MCF 10A (cell line): ENCODE data around the gene PGAM4. TPM values are rescaled to one million over a fixed set of nuclear protein-coding genes. Genes with fewer than 3 reads are reported as not detected.
A peak's percentile ranks its signal among the peaks of the same experiment; 100 is the strongest.

Source experiments
- Bru-seq: library from RNA; stranded (reverse); fragments of 400-500 nt; gene quantifications from one replicate; lab custom pipeline; 2021; lab: Mats Ljungman, UMichigan
- BruChase-seq, 2 experiments: library from RNA; stranded (reverse); fragments of 400-500 nt; gene quantifications; one replicate each; lab custom pipeline; 2021; lab: Mats Ljungman, UMichigan
- BruUV-seq: library from RNA; stranded (reverse); fragments of 400-500 nt; replicated peaks from 2 replicates; lab custom pipeline; 2021; lab: Mats Ljungman, UMichigan
- CTCF ChIA-PET: fragments of 300-600 bp; sonication (Branson Sonifier 250); formaldehyde crosslinking; extraction: SDS; loops from one replicate; lab custom pipeline; 2021; ENCODE audit warnings: antibody characterized with exemption, inconsistent platforms; lab: Yijun Ruan, JAX
- POLR2A ChIA-PET: fragments of 300-600, 350-650 bp; sonication (Branson Sonifier 250); formaldehyde crosslinking; extraction: SDS; loops from one replicate; lab custom pipeline; 2020; ENCODE audit warnings: antibody characterized with exemption, inconsistent platforms; lab: Yijun Ruan, JAX
- DNase-seq: peaks from one replicate; pipeline ENCODE4 v3.0.0-alpha.2; 2018; ENCODE audit not compliant: unreplicated experiment
- H3K27ac Mint-ChIP-seq: one replicate; pipeline ENCODE4 v1.8.0; 2022; ENCODE audit warnings: mild to moderate bottlenecking, low read depth, mixed read lengths; ENCODE audit not compliant: unreplicated experiment
- H3K27me3 Mint-ChIP-seq: one replicate; pipeline ENCODE4 v1.8.0; 2022; ENCODE audit warnings: mixed read lengths; ENCODE audit not compliant: insufficient read depth, unreplicated experiment
- H3K36me3 Mint-ChIP-seq: one replicate; pipeline ENCODE4 v1.8.0; 2022; ENCODE audit warnings: mild to moderate bottlenecking, moderate library complexity, mixed read lengths; ENCODE audit not compliant: insufficient read depth, unreplicated experiment
- H3K4me1 Mint-ChIP-seq: one replicate; pipeline ENCODE4 v1.8.0; 2022; ENCODE audit warnings: mixed read lengths; ENCODE audit not compliant: insufficient read depth, unreplicated experiment
- H3K4me3 Mint-ChIP-seq: one replicate; pipeline ENCODE4 v1.8.0; 2022; ENCODE audit warnings: mild to moderate bottlenecking, moderate library complexity, mixed read lengths; ENCODE audit not compliant: unreplicated experiment
- H3K9me3 Mint-ChIP-seq: one replicate; pipeline ENCODE4 v1.8.0; 2022; ENCODE audit warnings: mixed read lengths; ENCODE audit not compliant: unreplicated experiment
- CTCF ChIP-seq: fragments of 200-600 bp; IDR thresholded peaks from one replicate; pipeline ENCODE4 v1.8.0; 2022; ENCODE audit warnings: antibody characterized with exemption, mild to moderate bottlenecking; ENCODE audit not compliant: unreplicated experiment
- intact Hi-C: fragments of 100-400 bp; cut with micrococcal nuclease; formaldehyde crosslinking; loops from 2 replicates; pipeline ENCODE4 v1.14.1; 2022
- long read RNA-seq: library from polyadenylated mRNA; stranded (forward); transcript quantifications from one replicate; pipeline ENCODE4 v2.0.0, GENCODE V29; 2022
- total RNA-seq: library from RNA; stranded (reverse); gene quantifications from 2 replicates; pipeline ENCODE4 v1.2.3, GENCODE V29; 2022

The PGAM4 gene
- total RNA-seq (not detected in 2 replicates), Bru-seq, nascent RNA (percentile 26 among the genes with signal in this experiment), BruChase-seq, experiment 1, labeled RNA remaining after a 6-hour chase (not detected), BruChase-seq, experiment 2, labeled RNA remaining after a 2-hour chase (not detected)
- long read RNA-seq, result 0 reads

DNA sequence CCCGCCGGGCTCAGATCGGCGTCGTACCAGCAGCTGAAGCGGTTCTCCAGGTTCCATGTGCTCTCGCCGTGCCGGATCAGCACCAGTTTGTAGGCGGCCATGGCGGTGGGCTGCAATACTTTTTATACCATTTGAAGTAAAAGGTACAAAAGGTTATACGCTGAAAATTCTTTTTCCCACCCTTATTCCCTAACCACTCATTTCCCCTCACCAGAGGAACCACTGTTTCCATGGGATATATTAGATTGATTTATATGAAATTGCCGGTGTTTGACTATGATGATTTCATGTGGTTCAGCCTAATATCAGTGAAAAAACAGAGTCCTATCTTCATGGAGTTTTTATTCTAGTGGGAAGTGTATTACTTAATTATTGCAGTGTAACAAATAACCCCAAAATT, at the start of gene PGAM4:
TSS of gene PGAM4 (minus strand) at position 101 of the 400 bp plus-strand sequence. CDS start at position 101, 0 bp downstream.
- H3K36me3 Mint-ChIP-seq, result no peaks in the 10 kb centered on the region
- no peaks in the 10 kb centered on the region for H3K9me3 Mint-ChIP-seq
- H3K4me1 Mint-ChIP-seq, result no peaks in the 10 kb centered on the region
- DNase-seq, result no peak
- CTCF ChIA-PET, result no interaction called here
- intact Hi-C loops, result no loop called here
- no TSS peak for BruUV-seq
- no peaks in the 10 kb centered on the region for H3K27me3 Mint-ChIP-seq
- POLR2A ChIA-PET, result no interaction called here
- no peak within 1 kb of the TSS for H3K27ac Mint-ChIP-seq
- H3K4me3 Mint-ChIP-seq, result no peak within 1 kb of the TSS
- no peak for TF ChIP-seq CTCF

- peaks cover 11% of the 10 kb centered on the region for H3K27me3 Mint-ChIP-seq
- DNase-seq, result no peak
- CTCF ChIA-PET, result interaction anchor here (0.7 kb wide), 1 partner anchor 58 kb away, joined by 4 read pairs; no protein-coding TSS in a partner anchor
- no peak for TF ChIP-seq CTCF
- no TSS peak for BruUV-seq
- intact Hi-C loops, result no loop called here
- H3K27ac Mint-ChIP-seq, result no peak overlapping the region
- H3K4me1 Mint-ChIP-seq, result no peaks in the 10 kb centered on the region
- no peak overlapping the region for H3K4me3 Mint-ChIP-seq
- POLR2A ChIA-PET, result no interaction called here
- no peaks in the 10 kb centered on the region for H3K36me3 Mint-ChIP-seq
- H3K9me3 Mint-ChIP-seq, result peaks cover 7% of the 10 kb centered on the region
These were observed 42.4 kb upstream of the PGAM4 start for GRCh38 chrX:78011846-78012245.

GRCh38 chrX:77979870-77980269, 10.4 kb upstream of the PGAM4 start:
- CTCF ChIA-PET, result no interaction called here
- no peaks in the 10 kb centered on the region for H3K36me3 Mint-ChIP-seq
- H3K4me3 Mint-ChIP-seq, result no peak overlapping the region
- H3K27ac Mint-ChIP-seq, result no peak overlapping the region
- BruUV-seq, result no TSS peak
- H3K4me1 Mint-ChIP-seq, result no peaks in the 10 kb centered on the region
- H3K9me3 Mint-ChIP-seq, result no peaks in the 10 kb centered on the region
- TF ChIP-seq CTCF, result no peak
- POLR2A ChIA-PET, result no interaction called here
- H3K27me3 Mint-ChIP-seq, result no peaks in the 10 kb centered on the region
- DNase-seq, result no peak
- intact Hi-C loops, result no loop called here

DNA sequence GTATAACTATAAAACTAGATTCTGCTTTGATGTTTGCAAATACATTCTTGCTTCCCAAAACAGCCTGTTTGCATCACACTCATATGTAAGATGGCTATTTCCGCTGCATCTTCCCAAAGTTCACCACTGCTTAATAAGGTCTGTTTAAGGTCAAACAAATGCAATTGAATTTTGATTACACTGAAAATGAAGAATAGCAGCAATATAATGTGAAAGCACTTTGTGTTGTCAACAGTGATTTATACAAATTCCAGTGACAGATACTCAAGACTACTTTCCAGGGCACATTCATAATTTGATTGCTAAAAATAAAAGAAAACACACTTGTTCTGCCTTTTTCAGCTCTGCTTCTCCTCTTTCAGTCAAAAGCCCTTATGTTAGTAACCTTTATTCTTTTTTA, 8.1 kb upstream of the PGAM4 start:
- no peaks in the 10 kb centered on the region for H3K4me1 Mint-ChIP-seq
- H3K4me3 Mint-ChIP-seq, result no peak overlapping the region
- no peaks in the 10 kb centered on the region for H3K9me3 Mint-ChIP-seq
- no peaks in the 10 kb centered on the region for H3K36me3 Mint-ChIP-seq
- H3K27me3 Mint-ChIP-seq, result no peaks in the 10 kb centered on the region
- H3K27ac Mint-ChIP-seq, result no peak overlapping the region
- ChIA-PET CTCF (no interaction called here), POLR2A (no interaction called here)
- no peak for TF ChIP-seq CTCF
- intact Hi-C loops, result no loop called here
- no peak for DNase-seq
- no TSS peak for BruUV-seq
